ENCODE results near the gene RBBP5.

RBBP5 gene

GRCh38 chr1:205140113-205140512 is 18.3 kb upstream of the RBBP5 start:
- H3K27me3 ChIP-seq (ENCODE audit: insufficient read depth, low read length): no peaks in the 10 kb centered on the region
- H3K36me3 ChIP-seq (ENCODE audit: insufficient read depth, low read length): no peaks in the 10 kb centered on the region
- no peak overlapping the region for H3K9ac ChIP-seq (ENCODE audit: low read length)
- H3K4me2 ChIP-seq (ENCODE audit: low read length): no peak overlapping the region
- no peaks in the 10 kb centered on the region for H3F3A ChIP-seq (ENCODE audit: insufficient read depth, low read length)
- H2AFZ ChIP-seq (ENCODE audit: low read length): no peak overlapping the region
- H3K4me1 ChIP-seq (ENCODE audit: insufficient read depth, low read length, severe bottlenecking): no peaks in the 10 kb centered on the region
- H3K9me3 ChIP-seq (ENCODE audit: low read length): no peaks in the 10 kb centered on the region
- no peak overlapping the region for H3K4me3 ChIP-seq (ENCODE audit: low read depth, low read length, poor library complexity, severe bottlenecking)
- H3K27ac ChIP-seq (ENCODE audit: low read depth, low read length, poor library complexity, severe bottlenecking): no peak overlapping the region
- H3K9me2 ChIP-seq (ENCODE audit: low read depth, low read length): no peaks in the 10 kb centered on the region
- H4K20me1 ChIP-seq (ENCODE audit: insufficient read depth, low read length): no peaks in the 10 kb centered on the region
- TF ChIP-seq EZH2 (IDR thresholded peaks at IDR 0.05; ENCODE audit: borderline replicate concordance, low read length) (no peak), CTCF (IDR thresholded peaks at IDR 0.05; ENCODE audit: low read length) (no peak)
- H3K79me2 ChIP-seq (ENCODE audit: insufficient read depth, low read length): no peaks in the 10 kb centered on the region

GRCh38 chr1:205137901-205138300 is 16.1 kb upstream of the RBBP5 start:
- Histone ChIP-seq H3K27ac (ENCODE audit: low read depth, low read length, poor library complexity, severe bottlenecking) (no peak overlapping the region), H3F3A (ENCODE audit: insufficient read depth, low read length) (no peaks in the 10 kb centered on the region), H3K4me2 (ENCODE audit: low read length) (no peak overlapping the region), H3K9ac (ENCODE audit: low read length) (no peak overlapping the region), H3K4me1 (ENCODE audit: insufficient read depth, low read length, severe bottlenecking) (no peaks in the 10 kb centered on the region), H3K9me3 (ENCODE audit: low read length) (no peaks in the 10 kb centered on the region), H3K27me3 (ENCODE audit: insufficient read depth, low read length) (no peaks in the 10 kb centered on the region), H2AFZ (ENCODE audit: low read length) (no peak overlapping the region), H3K79me2 (ENCODE audit: insufficient read depth, low read length) (no peaks in the 10 kb centered on the region), H3K9me2 (ENCODE audit: low read depth, low read length) (no peaks in the 10 kb centered on the region), H3K4me3 (ENCODE audit: low read depth, low read length, poor library complexity, severe bottlenecking) (no peak overlapping the region), H4K20me1 (ENCODE audit: insufficient read depth, low read length) (no peaks in the 10 kb centered on the region), H3K36me3 (ENCODE audit: insufficient read depth, low read length) (no peaks in the 10 kb centered on the region)
- TF ChIP-seq EZH2 (IDR thresholded peaks at IDR 0.05; ENCODE audit: borderline replicate concordance, low read length) (no peak), CTCF (IDR thresholded peaks at IDR 0.05; ENCODE audit: low read length) (no peak)

GRCh38 chr1:205133287-205133686 is 11.5 kb upstream of the RBBP5 start:
- Histone ChIP-seq H4K20me1 (ENCODE audit: insufficient read depth, low read length) (no peaks in the 10 kb centered on the region), H3K4me1 (ENCODE audit: insufficient read depth, low read length, severe bottlenecking) (no peaks in the 10 kb centered on the region), H3K9me3 (ENCODE audit: low read length) (no peaks in the 10 kb centered on the region), H3K9me2 (ENCODE audit: low read depth, low read length) (no peaks in the 10 kb centered on the region), H3F3A (ENCODE audit: insufficient read depth, low read length) (no peaks in the 10 kb centered on the region), H3K27ac (ENCODE audit: low read depth, low read length, poor library complexity, severe bottlenecking) (no peak overlapping the region), H3K9ac (ENCODE audit: low read length) (no peak overlapping the region), H2AFZ (ENCODE audit: low read length) (no peak overlapping the region), H3K4me2 (ENCODE audit: low read length) (no peak overlapping the region), H3K79me2 (ENCODE audit: insufficient read depth, low read length) (no peaks in the 10 kb centered on the region), H3K36me3 (ENCODE audit: insufficient read depth, low read length) (no peaks in the 10 kb centered on the region), H3K4me3 (ENCODE audit: low read depth, low read length, poor library complexity, severe bottlenecking) (no peak overlapping the region), H3K27me3 (ENCODE audit: insufficient read depth, low read length) (0 out of 2 replicates have a peak, but pooled peaks cover 5% of the 10 kb centered on the region)
- TF ChIP-seq CTCF (IDR thresholded peaks at IDR 0.05; ENCODE audit: low read length) (no peak), EZH2 (IDR thresholded peaks at IDR 0.05; ENCODE audit: borderline replicate concordance, low read length) (no peak)

All from OCI-LY1 (cell line).